GM18907 (cell line): Measurements from ENCODE around the gene EFHD2.
"Not testable (repeated sequence)": the region's sequence is repeated elsewhere in the genome, so short reads cannot be mapped to it uniquely, and the experiment has no call there.

Experiments used
- ATAC-seq: cut with Tn5 transposase; IDR thresholded peaks from one replicate; pipeline ENCODE4 v1.9.1; 2021; ENCODE audit warnings: mild to moderate bottlenecking, moderate library complexity; ENCODE audit not compliant: unreplicated experiment

The EFHD2 gene

DNA sequence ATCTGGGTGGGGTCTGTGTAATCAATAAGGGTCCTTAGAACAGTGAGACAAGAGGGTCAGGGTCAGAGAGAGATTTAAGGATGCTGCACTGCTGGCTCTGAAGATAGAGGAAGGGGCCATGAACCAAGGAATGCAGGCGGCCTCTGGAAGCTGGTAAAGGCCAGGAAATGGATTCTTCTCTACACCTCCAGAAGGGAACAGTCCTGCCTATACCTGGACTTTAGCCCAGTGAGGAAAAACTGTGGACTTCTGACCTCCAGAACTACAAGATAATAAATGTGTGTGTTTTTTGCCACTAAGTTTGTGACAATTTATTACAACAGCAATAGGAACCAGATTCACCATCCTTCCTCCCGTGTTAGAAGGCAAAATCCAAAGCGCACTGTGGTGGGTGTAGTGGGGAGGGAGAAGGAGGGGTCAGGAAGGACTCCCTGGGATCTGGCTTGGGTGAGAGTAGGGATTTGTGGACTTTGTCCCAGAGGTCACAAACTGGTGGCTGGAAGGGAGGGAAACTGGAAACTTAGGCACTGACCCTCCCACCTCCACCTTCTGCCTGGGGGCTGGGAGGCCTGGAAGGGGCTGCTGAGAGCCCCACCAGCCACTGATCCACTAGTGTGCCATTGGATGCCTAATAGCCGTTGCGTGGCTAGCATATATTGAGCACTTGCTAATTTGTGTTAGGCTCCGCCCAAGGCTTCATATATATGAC is 41.5 kb downstream of the EFHD2 start:
- no peak for ATAC-seq

DNA sequence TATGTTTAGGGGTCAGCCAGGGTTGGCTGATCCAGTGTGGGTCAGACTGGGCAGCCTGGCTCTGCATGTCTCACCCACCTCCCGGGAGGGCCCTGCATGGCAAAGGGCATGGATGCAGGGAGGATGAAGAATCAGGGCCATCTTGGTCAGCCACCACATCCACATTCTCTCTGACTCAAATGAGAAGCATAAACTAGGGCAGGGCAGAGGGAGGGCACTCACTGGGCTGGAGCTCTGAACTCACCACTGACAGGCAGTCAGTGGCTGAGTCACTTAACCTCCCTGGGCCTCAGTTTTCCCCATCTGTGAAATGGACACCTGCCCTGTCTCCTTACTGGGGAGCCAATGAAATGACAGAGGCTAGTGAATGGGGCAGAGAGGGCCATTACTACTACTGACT is 42.5 kb downstream of the EFHD2 start:
- ATAC-seq: no peak

DNA sequence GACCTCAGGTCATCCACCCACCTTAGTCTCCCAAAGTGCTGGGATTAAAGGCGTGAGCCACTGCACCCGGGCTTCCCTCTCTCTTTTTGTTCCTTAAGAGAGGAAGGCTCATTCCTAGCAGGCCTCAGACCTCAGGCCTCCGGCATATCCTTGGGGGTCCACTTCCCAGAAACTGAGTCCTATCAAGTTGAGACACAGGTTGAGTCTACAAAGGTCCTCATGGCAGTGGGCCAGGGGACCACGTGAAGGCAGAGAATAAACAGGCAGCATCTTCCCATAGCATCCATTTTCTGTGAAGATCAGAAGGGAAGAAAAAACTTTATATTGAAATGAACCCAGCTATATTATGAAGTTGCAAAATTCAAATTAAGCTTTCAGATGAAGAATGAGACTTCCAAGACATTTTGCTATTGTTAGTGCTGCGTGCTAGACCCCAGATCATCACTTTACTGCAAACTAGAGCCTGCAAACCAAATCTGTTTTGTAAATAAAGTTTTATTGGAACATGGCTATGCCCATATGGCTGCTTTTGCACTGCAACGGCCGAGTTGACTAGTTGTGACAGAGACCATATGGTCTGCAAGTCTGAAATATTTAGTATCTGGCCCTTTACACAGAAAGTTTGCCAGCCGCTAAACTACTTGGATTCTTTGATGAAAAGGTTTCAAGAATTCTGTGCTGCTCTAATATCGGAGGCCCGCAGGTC is 43.3 kb downstream of the EFHD2 start:
- no peak for ATAC-seq

DNA sequence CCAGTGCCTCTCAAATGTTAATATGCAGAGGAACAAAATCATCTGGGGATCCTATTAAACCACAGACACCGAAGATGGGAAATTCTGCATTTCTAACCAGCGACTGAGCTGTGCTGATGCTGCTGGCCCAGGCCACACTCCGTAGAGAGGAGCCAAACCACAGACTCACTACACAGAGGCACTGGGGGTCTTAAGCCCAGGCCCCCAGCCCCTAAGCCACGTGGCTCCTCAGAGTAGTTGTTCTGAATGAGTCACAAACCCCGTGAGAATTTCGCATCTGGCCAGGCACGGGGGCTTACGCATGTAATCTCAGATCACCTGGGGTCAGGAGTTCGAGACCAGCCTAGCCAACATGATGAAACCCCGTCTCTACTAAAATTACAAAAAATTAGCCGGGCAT is 44.0 kb downstream of the EFHD2 start:
- ATAC-seq: no peak

DNA sequence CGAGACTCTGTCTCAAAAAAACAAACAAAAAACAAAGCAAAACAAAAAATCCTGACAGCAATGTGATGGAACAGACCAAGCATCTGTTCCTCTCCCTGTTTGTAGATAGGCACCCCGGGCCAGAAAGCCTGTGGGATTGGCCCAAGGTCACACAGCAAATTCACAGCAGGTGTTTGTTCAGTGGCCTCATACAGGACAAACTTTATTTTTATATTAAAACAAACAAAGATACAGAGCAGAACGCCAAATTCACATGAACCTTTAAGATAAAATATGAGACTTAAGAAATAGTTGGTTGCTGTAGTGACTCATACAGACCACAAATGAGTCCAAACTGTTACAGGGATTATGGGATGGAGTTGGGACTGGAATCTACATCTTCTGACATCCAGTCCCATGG is 44.6 kb downstream of the EFHD2 start:
- no peak for ATAC-seq

DNA sequence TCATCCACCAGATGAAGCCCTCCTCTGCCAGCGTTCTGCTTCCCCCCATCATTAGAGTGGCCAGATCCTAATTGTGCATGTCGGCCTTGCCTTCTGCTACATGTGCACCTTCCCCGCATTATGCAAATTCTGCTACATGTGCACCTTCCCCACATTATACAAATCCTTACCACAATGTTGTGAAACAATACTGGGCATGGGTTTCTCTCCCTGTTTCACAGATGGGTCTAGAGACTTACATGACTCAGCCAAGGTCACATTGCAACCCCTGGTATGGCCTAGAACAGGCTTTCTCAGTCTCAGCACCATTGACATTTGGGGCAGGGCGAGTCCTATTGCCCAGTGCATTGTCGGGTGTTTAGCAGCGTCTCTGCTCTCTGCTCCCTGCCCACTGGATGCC is 45.8 kb downstream of the EFHD2 start:
- ATAC-seq: no peak

DNA sequence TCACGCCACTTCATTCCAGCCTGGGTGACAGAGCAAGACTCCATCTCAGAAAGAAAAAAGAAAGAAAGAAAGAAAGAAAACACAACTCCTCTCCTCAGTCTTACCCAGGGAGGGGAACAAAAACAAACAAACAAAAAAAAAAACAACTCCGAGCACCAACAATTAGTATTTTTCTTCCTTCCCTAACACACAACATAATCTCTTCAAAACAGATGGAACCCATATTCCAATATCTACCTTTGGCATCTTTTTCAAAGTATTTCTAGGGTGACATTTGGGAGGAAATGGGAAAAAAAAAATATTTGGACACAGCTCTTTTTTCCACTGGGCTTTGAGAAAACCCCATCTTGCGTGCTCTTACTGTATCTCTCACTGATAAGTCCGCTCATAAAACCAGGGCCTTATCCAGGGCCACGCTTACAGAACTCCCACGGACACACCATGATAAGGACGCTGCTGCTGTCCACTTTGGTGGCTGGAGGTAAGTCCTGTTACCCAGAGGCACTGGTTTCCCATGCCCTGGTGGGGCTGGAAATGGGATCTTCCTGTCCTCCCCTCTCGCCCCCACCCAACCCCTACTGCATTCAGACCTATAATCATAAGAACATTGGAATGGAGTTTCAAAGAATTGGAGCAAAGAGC is 46.7 kb downstream of the EFHD2 start, which contains the start of gene CELA2A:
Gene CELA2A (plus strand): TSS at position 420 of the 642 bp plus-strand sequence. CDS start 22 bp downstream, at position 442.
- ATAC-seq: no peak

DNA sequence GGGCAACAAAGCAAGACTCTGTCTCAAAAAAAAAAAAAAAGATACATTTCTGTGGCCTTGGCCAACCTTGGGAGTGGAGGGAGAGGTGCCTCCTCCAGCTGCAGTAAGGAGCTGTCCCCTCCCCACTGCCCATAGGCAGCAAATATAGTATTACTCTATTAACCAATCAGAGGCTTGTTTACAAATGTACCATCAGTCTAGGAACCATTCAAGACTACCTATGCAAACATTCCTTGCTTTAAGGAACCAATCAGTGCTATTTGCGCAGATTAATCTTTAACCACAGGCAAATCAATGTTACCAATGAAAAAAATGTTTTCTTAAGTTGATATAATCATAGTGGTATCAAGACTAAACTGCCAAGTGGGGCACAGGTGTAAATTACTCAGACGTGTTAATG is 47.9 kb downstream of the EFHD2 start:
- no peak for ATAC-seq

DNA sequence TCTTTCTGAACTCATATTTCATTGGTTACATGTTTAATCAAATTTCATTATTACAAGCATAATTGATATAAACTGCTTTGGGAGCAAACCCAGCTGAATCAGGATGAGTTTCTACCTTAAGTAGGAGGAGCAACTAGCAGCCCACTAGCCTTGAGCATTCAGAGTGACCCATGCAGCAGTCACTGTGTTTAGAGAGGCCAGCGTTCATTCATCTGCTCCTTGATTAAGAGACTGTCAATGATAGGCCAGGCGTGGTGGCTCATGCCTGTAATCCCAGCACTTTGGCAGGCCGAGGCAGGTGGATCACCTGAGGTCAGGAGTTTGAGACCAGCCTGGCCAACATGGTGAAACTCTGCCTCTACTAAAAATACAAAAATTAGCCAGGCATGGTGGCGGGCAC is 48.7 kb downstream of the EFHD2 start:
- ATAC-seq: not testable (repeated sequence)

DNA sequence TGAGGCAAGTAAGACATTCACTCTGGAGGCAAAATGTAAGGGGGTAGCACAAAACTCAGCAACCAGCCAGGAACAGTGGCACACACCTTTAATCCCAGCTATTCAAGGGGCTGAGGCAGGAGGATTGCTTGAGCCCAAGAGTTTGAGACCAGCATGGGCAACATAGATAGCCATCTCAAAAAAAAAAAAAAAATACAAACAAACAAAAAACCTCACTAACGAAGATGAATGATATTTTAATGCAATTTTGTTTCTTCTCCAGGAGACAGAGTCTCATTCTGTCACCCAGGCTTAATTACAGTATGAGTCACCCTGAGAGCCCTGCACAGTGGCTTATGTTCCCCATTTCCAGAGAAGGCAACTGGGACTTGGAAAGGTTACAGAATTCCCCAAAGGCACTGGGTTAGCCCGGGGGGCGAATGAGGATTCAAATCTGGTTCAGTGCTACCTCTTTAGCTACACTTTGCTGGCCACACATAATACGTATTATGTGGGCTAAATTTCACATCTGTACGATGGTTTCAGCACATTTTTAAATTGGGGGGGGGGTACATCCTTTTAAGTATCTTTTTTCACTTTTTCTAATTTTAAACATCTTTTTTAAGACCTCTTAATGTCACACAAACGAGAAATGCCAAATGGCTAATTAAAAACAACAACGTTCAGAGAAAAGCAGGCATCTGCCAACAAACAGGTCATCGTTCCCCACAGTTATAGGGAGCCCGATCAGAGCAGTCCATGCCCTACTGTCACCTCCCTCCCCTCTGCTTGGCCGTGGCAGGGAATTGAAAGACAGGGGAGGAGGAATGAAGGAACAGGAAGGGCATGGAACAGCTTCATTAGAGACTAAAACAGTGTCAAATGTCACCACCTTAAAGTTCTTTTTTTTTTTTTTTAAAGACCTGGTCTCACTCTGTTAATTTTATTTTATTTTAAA is 50.4 kb downstream of the EFHD2 start:
- ATAC-seq: no peak

DNA sequence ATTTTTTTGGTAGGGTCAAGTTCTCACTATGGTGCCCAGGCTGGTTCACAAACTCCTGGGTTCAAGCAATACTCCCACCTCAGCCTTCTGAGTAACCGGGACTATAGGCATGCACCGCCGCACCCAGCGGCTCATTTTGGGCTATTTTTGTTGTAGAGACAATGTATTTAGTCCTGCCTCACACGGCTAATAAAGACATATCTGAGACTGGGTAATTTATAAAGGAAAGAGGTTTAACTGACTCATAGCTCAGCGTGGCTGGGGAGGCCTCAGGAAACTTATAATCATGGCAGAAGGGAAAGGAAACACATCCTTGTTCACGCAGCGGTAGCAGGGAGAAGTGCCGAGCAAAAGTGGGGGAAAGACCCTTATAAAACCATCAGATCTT is 51.0 kb downstream of the EFHD2 start:
- ATAC-seq: no peak

DNA sequence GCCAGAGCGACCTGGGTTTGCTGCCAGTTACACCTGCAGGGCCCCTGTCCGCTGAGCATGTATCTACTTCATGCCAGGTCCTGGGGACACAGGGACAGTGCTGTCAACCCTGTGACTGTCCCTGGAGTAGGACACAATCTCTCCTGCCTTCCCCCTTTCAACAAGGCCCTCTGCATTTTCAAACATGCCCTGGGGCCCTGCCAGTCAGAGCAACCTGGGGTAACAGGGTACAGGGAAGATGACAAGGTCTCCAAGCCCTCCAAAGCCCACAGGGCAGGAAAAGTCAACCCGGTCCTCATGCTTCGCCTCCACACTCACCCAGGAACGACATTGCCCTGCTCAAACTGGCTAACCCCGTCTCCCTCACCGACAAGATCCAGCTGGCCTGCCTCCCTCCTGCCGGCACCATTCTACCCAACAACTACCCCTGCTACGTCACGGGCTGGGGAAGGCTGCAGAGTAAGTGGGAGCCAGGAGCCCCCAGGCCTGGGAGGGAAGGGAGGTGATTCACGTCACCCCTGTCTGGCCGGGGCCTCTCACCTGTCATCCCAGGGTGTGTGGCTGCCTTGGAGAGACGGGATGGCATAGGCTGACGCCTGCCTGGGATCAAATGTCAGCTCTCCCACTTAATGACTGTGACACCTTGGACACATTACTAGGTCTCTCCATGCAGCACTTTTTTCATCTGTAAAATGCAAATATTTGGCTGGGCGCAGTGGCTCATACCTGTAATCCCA is 53.5 kb downstream of the EFHD2 start:
- not testable (repeated sequence) for ATAC-seq

DNA sequence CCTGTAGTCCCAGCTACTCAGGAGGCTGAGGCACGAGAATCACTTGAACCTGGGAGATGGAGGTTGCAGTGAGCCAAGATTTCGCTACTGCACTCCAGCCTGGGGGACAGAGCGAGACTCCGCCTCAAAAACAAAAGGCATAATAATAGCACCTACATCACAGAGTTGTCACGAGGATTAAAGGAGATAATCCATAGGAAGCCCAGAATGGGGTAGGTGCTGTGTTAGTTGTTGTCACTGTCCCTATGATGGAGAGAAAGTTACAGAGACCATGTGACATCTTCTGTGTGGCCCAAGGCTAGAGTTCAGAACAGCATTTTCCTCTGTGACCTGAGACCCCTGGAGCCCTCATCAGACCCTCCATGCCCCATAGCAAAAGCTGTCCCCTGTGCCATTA is 54.2 kb downstream of the EFHD2 start:
- not testable (repeated sequence) for ATAC-seq

DNA sequence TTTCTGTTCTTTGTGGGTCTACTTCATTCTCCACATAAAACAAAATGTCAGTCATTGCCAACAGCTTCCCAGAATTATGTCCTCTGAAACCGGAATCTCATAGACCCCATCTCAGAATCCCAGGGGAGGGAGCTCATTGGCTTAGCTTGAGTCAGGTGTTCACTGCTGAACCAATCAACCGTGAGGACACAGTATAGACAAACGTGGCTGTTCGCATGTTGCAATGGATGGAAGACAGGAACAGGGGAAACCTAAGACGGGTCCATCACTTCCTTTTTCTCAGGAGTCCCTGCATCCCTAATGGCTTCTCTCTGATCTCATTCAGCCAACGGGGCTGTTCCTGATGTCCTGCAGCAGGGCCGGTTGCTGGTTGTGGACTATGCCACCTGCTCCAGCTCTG is 56.0 kb downstream of the EFHD2 start:
- ATAC-seq: no peak

DNA sequence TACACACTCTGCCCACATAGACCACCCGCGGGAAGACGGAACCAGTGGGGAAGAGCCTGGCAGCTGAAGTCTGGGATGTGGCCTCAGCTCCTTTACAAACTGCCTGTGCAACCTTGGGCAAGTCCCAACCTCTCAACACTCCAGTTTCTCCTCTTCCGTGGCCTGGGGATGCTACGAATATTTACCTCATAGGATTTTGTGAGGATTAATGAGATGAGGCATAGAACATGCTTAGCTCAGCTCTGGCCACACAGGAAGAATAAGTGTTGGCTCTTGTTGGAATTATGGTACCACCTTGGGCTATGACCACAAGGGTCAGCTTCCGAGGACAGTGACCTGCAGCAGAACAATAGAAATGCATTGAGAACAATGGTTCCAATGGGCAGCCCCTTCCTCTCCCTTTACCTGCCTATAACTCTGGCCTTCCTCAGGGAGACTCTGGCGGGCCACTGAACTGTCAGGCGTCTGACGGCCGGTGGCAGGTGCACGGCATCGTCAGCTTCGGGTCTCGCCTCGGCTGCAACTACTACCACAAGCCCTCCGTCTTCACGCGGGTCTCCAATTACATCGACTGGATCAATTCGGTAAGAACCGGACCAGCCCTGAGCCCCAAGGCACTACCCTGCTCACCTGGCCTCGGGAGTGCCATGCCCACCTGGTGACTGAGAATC is 57.4 kb downstream of the EFHD2 start:
- ATAC-seq: not testable (repeated sequence)

DNA sequence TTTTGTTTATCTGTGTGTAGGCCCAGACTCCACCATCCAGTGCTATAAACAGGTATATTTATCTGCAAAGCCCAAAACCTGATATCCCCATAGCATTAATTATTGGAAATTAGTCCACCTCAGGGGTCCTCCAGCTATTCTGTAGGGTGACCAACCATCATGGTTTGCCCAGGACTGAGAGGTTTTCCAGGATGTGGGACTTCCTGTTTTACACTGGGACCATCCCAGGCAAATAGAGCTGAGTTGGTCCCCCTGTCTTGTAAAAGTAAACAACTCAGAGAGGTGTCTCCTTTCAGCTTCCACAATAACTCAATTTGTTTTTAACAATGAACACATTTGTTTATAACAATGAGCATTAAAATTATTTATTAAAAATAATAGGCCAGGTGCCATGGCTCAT is 58.5 kb downstream of the EFHD2 start:
- ATAC-seq: no peak

DNA sequence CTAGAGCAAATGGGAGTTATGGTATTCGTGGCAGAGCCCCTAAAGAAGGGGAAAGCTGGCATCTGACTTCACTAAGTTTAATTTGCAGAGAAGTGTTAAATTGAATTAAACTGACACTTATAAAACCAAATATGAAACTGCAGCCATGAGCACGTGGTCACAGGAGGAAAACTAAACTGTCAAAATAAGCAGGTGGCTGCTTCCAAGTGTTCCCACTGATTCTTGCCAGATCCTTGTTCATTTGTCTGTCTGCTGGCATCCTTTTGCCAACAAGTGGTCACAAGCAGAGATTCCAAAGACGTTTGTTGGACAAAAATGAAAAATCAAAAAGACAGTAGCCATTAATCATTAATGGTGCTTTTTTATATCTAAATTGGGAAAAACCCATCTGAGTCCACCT is 59.7 kb downstream of the EFHD2 start:
- ATAC-seq: no peak

DNA sequence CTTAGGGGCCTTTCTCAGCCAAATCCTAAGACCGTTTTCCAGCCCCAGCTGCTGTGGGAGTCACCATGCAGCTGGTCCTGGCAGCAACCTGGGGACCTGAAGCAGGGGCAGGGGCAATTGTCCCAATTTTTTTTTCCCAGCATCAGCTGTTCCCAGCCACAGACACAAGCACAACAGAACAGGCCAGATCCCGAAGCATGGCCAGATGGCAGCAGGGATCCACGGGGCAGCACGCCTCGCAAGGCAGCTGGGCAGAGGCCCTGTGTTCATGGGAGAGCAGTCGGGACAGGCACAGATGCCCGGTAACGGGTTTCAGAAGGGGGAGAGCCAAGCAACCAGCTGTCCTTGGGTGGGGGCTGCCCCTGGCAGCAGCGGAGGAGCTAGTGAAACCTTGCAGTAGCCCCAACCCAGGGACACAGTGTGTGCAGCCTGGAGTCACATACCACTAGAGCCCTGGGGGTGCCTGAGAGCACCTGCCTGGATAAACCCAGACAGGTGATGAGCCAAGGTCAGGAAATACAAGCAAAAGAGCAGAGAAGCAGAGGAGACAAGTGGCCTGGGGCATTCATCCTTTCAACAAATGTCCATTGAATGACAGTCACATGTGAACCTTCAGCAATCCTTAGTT is 60.2 kb downstream of the EFHD2 start:
- ATAC-seq: not testable (repeated sequence)

DNA sequence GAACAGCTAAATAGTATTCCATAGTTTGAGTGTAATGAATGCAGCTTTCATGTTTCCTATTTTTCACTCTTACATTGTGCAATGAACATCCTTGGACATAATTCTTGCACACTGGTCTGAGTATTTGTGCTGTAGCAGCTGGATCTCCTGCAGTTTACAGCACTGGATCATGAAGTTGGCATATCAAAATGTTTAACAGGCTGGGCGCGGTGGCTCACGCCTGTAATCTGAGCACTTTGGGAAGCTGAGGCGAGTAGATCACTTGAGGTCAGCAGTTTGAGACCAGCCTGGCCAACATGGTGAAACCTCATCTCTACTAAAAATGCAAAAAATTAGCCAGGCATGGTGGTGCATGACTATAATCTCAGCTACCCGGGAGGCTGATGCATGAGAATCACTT is 61.4 kb downstream of the EFHD2 start:
- not testable (repeated sequence) for ATAC-seq
